NCI-H1694 (cell line): Measurements from ENCODE around the gene TSC1.

Source experiments
- DNase-seq: peaks from one replicate; lab custom pipeline; 2025; lab: John Stamatoyannopoulos, UW

TSC1 gene

DNA sequence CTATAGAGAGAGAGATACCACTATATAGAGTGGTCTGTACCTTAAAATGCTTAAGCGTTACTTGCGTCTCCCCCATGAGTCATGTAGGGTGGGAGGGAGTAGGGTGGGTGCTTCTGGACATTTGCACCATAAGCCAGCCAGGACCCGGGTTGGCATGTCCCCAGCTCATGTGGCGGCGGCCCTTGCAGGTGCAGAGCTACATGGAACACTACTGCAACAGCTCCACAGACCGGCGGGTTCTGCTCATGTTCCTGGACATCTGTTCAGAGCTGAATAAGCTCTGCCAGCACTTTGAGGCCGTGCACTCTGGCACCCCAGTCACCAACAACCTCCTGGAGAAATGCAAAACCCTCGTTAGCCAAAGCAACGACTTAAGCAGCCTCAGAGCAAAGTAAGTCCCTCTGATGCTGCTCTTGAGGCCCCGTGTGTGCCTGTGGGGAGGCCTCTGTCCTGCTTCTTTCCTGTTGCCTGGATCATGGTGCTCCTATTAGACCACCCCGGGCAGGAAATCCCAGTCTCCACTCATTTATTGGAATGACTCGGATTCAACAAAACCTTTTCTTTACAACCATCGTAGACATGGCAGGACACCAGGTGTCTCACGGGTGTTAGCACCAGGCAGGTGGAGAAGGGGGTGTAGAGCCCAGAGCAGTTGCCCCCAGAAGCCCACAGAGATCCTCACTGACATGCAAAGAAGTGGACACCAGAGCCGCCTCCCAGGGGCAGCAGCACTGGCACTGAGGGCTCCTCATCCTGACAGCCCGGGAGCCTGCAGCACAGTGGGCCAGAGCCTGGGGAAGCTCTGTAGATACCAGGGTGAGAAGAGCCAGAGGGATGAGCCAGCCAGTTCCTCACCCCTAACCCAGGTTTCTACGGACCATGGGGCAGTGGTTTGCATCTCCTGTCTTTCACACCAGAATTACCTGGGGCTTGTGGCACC lies 57.0 kb downstream of the TSC1 start:
- DNase-seq = no peak

DNA sequence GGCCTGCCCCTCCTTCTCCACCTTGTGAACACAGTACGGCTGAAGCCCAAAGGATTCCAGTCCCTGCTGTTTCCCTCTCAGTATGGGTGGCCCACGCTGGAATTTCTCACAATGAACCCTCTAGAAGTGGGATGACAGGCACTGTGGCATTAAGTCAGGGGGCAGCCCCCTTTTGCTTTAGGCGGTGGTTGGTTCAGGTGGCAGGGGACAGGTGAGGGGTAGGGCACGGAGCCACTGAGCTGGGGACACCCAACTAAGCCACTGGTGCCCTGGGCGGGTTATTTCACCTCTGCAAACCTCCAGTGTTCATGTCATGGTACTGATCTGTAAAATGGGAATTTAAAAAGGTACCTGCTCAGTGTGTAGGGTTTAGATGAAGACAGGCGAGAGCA lies 58.1 kb downstream of the TSC1 start:
- DNase-seq = no peak

DNA sequence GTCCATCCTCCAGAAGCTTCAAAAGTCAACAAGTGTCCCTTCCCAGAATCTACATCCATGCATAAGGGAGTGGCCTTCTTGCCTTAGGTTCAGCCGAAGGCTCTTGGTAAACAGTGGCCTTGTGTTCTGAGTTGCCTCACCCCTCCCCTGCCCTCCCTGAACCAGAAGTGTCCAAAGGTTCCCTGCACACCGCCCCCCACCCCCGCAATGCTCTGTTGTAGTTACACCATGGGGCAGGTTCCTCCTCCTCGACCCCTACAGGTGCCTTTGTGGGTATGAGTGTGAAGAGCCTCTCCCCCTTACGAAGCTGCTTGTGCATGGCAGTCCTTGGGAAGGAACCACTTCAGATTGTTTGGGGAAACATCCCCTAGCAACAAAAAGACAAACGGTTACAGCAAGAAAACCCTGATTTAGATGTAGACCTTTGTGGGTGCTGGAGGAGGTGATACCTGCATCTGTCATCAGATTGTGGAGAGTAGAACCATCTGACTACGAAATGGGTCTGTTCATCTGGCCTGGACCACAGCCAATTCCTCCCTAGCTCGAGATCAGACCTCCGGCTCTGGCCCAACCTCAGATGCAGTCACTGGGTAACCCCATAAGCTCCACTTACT lies 58.6 kb downstream of the TSC1 start:
- DNase-seq = no peak

DNA sequence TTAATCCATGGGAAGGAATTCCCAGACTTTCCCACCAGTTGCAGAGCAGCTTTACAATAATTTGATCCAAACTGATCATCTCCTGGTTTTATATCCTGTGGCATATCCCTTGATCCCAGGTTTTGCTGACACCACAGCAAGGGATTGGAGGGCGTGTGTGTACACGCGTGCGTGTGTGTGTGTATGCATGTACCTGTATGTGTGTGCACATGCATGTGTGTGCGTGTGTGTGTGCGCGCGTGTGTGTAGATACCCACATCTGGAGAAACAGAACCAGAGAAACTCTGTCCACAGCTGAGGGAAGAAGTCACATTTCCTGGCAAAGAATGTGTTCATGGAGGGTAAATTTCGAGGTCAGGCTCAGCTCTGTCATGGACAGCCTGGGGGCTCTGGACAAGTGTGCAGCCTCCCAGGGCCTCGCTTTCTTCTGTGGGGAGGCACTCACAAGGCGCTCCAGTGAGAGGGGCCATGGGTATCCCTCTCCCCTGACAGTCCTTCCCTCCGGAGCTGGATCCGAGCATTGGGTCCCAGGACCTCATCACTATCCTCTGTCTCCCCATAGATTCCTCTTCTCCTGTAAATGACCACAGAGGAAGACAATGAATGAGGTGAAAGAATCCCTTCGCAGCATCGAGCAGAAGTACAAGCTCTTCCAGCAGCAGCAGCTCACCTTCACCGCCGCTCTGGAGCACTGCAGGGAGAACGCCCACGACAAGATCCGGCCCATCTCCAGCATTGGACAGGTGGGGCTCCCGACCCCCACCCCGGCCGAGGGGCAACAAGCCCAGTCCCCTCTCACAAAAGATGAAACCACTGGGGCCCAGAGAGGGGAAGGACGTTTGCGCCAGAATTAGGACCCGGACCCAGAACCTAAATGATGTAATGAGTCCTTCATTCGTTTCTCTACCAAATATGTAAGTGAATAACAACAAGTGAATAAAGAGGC lies 60.8 kb downstream of the TSC1 start:
- DNase-seq = no peak

DNA sequence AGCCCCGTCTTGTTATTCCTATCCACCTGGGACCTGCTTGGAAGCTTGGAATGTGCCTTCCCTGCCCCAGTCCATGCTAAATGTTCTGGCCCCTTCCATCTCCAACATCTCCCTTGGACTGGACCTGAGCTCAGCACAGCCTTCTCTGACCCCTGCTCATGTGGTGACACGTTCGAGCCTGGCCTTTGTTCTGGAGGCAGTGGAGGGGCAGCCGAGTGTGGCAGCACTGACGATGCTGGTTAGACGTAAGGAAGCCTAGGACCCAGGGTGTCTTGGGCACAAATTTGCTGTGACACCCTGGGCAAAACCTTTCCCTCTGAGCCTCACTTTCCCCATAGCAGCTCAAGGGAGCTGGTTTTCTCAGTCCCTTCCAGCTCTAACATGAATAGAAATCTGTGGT lies 61.8 kb downstream of the TSC1 start:
- DNase-seq = no peak

DNA sequence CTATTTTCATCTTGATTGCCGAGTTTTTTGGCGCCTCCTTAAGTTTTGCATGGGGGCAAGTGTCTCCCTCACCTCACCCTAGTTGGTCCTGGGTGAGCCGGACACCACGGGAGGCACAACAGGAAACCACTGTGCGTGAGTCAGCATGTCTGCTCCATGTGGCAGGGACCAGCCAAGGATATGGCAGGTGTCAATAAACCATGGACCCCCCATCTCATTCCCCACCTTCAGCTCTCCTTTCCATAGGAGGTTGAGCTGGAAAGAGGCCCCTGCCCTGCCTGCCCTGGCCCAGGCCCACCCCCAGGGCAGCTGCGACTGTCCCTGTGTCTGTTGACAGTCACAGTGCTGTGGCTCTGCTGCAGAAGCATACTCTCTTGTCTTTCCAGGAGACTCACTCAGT lies 62.6 kb downstream of the TSC1 start:
- no peak for DNase-seq

DNA sequence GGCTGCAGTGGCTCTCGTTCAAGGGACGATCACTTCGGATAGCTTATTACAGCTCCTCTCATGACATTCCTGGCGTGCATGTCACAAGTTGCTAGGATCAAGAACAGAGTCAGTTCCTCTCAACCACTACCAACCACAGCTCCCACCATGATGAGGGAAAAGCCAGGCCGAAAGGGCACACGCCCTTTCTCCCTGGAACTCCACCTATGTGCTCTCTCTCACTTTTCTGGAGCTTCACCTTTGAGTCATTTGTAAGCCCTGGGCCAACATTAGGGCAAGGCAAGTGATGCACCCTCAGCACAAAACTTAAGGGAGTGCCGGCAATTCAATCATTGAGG lies 64.1 kb downstream of the TSC1 start:
- DNase-seq = no peak

DNA sequence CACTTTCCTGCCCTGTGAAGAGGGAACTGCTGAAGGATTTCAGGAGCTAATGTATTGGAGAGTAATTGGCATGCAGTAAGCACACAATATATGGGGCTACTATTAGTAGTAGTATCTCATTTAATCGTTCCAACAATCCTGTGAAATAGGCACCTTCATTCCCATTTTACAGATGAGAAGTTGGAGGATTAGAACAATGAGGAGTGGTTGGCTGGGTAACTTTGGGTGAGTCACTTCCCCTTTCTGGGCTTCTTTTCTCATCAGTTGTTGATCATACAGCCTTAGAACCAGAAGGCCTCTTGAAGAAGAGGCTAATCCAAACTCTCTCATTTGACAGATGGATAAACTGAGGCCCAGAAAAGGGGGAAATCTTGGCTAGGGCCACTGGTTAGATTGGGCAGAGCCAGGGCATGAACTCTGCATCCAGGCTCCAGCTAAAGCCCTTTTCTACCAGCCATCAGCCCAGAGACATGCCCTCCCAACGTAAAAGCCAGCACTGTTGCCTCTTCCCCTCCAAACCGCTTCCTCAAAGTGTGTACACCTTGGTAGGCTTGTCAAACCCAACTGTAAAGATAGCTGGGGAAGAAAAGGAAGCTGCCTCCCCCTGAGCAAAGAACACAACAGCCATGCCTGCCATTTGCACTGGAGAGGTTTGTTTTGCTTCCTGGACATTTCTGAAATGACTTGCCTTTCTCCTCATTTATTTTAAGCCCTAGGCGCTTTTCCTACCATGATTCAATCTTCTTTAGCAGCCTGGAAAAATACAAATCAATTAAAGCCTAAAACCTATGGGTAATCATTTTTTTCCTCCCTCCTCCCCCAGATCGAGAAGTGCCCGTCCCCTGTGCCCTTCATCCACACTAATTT lies 64.7 kb downstream of the TSC1 start:
- no peak for DNase-seq

DNA sequence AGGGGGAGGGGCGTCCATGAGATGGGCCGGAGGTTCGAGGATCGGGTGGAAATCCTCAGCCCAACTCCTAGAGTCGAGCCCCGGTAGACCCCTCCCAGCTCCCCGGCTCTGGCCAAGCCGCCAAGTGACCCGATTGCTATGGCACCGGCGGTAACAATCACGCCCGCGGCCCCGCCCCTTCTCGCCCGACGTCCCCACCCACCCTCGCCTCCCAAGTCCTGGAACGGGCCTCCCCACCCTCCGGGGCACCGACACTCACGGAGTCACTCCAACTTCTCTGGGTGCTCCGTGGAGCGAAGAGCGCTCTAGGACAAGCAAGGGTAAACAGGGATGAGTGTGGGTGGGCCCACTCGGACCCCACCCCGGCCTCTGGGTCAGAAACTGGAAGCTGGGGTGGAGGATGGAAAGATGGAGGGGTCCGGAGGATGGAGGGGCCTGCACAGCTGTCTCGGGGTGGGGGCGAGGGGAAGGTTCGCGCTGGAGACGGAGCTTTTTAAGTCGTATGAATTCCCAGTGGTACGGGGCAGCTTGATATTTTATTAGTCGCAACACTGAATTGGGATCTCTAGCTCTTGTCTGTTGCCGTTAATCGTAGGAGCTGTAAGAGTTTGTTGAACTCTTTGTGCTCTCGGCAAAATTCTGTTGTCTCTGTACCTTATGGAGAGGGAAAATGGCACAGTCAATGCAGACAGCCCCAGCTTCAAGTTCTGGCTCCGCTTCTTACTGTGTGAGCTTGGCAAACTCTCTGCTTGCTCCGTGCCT lies 65.5 kb downstream of the TSC1 start, which contains the start of gene SPACA9:
Gene SPACA9 (plus strand): TSS at position 204 of the 762 bp plus-strand sequence. CDS start 5,050 bp downstream, outside the sequence.
- no peak for DNase-seq

DNA sequence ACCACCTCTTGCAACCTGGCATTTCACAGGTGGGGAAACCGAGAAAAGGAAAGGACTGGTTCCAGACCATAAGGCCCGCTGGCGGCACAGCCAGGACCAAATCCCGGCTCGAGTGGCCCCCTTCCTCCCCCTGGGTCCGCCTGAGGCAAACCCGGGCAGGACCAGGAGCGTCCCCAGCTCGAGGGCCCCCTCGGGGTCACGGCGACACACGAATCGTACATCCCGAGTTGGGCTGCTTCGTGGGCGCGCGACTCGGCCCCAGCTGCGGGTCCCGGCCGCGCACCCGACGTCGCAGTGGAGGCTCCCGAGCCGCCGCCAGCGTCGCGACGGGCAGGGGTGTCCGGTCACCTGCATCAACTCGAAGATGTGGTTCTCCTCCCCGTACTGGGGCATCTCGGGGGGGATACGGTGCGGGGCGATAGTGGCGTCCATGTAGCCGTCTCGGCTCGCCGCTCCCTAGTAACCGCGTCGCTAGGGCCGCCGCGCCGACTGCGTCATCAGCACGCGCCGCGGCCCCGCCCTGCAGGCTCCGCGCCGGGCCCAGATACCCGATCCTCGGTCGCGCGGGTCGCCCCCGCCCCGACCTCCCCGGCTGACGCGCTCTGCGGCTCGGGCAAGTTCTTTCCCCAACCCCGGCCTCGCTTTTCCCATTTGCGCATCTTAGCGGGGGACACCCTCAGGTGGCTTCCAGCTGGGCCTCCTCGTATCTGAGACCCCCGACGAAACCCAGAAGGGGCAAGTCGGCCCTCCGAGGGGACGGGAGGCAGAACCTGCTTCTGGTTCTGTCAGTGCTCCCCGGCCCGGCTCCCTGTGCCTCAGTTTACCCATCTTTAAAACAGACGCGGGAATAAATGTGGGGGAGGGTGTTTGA lies 66.4 kb downstream of the TSC1 start, which contains the start of gene AK8:
Gene AK8 (minus strand): TSS at position 461 of the 871 bp plus-strand sequence. CDS start 29 bp downstream, at position 432.
- peak; percentile 26 for DNase-seq

DNA sequence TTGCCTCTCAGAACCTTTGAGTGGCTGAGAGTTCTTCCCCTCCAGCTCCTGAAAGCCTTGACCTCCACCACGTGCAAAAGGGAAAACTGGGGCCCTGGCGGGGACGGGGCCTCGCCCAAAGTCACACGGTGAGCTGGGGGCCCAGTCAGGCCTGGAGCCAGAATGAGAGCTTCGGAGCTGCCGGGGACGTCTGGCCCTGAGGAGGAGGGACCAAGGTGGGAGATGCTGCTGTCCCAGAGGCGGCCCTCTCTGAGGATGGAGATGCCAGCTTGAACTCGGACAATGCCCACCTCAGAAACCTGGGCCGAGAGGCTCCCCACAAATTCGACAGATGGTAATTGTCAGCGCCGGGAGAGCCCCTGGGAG lies 67.0 kb downstream of the TSC1 start:
- no peak for DNase-seq

DNA sequence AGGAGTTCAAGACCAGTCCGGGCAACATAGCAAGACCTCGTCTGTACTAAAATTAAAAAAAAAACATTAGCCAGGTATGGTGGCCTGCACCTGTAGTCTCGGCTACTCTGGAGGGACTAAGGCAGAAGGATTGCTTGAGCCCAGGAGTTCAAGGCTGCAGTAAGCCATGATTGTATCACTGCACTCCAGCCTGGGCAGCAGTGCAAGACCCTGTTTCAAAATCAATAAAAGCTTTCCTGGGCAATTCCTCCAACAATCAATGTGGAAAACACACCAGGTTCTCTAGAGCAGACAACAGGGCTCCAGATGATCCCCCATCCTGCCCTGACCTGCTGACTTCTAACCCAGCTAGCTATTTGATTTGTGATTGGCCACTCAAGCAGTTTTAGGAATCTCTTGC lies 67.6 kb downstream of the TSC1 start:
- DNase-seq = no peak

DNA sequence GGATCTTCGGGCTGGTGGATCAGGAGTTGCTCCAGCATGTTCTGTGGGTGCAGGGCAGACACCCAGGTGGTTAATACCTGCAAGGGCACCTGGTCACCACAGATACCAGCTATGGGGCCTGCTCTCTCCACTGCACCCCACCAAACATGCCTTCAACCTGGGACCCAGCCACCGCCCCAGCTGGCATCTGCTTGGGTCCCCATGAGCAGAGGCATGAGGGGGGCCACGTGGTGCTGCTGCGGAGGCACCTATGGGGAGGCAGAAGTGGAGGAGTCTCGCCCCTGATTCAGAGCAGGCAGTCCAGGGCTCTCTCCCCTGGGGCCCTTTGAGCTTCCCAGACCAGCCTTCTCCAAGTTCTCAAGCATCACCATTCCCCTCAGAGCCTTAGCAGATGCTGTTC lies 69.3 kb downstream of the TSC1 start:
- DNase-seq = no peak

DNA sequence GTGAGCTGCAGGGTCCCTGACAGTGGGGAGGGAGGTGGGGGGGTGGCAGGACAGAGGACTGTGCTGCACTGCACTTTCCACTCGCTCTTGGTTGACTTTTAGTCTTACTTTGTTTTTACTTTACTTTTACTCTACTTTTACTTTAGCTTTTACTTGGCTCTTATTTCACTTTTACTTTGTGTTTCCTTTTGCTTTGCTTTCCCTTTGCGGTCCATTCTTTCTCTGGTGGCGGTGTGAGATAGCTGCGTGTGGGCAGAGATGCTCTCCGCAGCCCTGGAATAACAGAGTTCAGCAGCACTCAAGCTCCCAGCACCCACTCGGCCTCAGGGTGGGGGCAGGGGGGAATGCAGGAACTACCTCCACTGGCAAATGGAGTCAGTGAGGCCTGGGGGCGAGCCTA lies 71.0 kb downstream of the TSC1 start:
- no peak for DNase-seq

DNA sequence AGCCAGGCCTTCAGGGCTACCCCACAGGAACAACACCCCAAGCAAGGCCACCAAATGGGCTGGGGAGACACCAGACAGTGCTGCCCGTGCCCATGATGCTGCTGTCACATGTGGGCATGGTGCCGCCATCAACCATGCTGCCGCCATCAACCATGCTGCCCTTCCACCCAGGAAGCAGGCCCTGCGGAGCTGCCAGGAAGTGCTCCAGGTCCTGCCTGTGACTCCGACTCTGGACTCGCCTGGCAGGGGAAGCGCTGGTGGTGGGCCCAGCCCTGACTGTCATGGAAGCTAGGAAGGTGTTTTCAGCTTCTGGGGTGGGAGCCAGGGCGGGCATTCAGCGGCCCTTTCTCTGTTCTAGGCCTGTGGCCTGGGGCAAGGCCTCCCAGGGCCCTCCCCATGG lies 75.2 kb downstream of the TSC1 start:
- no peak for DNase-seq

DNA sequence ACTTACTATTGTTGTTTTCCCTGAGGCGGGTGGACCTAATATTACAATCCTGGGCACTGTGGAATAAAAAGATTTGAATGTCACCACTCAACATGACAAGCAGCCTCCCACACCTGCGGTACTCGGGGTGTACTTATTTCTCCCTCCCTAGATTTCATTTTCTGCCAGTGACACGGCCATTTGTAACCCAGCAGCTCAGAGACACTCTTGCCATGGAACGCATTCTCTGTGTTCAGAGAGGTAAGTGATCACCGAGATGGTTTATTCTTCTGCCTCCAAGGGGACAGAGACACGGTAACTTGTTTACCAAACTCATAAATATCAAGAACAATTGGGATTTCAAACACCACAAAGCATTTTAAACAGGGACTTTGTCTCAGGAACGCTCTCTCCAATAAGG lies 77.5 kb downstream of the TSC1 start:
- DNase-seq = no peak

DNA sequence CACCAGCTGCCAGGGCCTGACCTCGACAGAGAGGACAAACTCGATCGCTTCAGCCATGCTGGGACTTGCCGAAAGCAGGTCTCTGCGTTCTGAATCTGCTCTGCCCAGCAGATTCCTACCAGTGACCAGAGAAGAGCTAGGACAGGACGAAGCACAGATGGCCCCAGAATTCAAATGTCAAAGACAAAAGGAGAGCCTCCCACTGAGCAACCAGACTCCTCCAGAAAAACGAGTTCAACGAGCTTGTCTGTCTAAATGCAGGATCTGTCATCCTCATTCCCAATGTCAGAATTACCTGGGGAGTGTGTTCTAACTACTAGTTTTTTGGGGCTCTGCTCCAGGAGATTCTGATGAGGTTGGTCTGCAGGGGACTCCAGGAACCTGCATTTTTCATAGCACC lies 79.7 kb downstream of the TSC1 start:
- no peak for DNase-seq

DNA sequence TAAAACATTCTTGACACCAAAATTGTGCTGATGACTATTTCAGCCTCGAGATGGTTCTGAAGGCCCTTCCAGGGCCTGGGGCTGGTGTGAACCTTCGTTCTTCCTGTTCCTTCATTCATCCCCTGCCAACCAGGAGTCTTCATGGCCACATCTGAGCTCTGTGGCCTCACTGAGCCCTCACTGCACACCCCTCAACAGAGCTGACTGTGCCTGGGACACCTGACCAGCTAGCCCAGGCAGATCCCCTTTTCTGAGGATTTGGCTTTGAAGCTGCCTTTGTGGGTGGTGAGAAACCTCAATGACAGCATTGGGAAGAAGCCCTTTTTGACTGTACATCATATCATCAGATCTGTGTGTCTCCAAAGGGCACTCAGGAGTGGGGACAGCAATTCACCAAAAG lies 80.1 kb downstream of the TSC1 start:
- DNase-seq = no peak

DNA sequence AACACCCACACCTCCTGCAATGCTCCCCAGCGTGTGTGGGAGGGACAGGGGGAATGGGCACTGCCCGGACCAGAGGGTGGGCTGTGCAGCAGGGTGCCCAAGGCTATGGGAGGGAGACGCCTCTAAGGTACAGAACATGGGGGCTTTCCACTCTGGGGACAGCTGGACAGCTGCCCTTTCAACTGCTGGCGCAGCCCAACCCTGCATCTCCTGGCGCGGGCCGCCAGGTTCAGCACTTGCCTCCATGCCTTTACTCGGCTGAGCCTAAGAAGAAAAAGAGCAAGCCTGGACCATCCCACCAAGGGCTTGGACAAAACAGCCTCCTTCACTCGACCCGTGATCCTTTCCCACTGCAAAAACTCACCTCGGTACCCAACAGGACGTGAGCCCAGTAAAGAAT lies 81.3 kb downstream of the TSC1 start:
- DNase-seq = no peak

DNA sequence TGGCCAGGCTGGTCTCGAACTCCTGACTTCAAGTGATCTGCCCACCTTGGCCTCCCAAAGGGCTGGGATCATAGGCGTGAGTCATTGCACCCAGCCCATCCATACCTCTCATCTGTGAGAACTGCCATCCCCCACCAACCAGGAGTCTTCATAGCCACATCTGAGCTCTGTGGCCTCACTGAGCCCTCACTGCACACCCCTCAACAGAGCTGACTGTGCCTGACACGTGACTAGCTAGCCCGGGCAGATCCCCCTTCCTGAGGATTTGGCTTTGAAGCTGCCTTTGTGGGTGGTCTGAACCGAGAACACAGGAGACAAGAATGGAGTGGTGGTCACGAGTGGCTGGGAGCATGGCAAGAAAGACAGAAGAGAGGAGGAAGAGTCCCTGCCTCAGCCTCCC lies 81.9 kb downstream of the TSC1 start:
- no peak for DNase-seq
